HEK293 (cell line): ENCODE measurements around the gene CERKL.

ENCODE experiments used
- CTCF ChIP-seq: fragments of 450-650 bp; formaldehyde crosslinking; IDR thresholded peaks from 2 replicates; pipeline ENCODE4 v1.5.1; 2016; ENCODE audit warnings: missing biosample characterization, missing genetic modification characterization
- PATZ1 ChIP-seq: fragments of 450-650 bp; formaldehyde crosslinking; IDR thresholded peaks from 2 replicates; pipeline ENCODE4 v1.5.1; 2016; ENCODE audit warnings: missing biosample characterization, missing genetic modification characterization
- REST ChIP-seq: fragments of 450-650 bp; formaldehyde crosslinking; IDR thresholded peaks from 2 replicates; pipeline ENCODE4 v1.5.1; 2016; ENCODE audit warnings: missing biosample characterization, missing genetic modification characterization
- TCF7L2 ChIP-seq: IDR thresholded peaks from 2 replicates; pipeline ENCODE4 v1.6.1; 2011; ENCODE audit warnings: low read depth, mild to moderate bottlenecking, inconsistent platforms, low read length, moderate library complexity, borderline replicate concordance
- YY1 ChIP-seq: fragments of 450-650 bp; formaldehyde crosslinking; IDR thresholded peaks from 2 replicates; pipeline ENCODE4 v1.5.1; 2018; ENCODE audit warnings: missing biosample characterization, missing genetic modification characterization
- ZNF324 ChIP-seq: fragments of 450-650 bp; formaldehyde crosslinking; IDR thresholded peaks from 2 replicates; pipeline ENCODE4 v1.5.1; 2016; ENCODE audit warnings: missing biosample characterization, missing genetic modification characterization
- ZNF518A ChIP-seq: fragments of 450-650 bp; formaldehyde crosslinking; conservative IDR thresholded peaks from 2 replicates; pipeline ENCODE4 v1.5.1; 2016; ENCODE audit warnings: low read depth, missing biosample characterization, missing genetic modification characterization
- ZNF548 ChIP-seq: fragments of 450-650 bp; formaldehyde crosslinking; IDR thresholded peaks from 2 replicates; pipeline ENCODE4 v1.5.1; 2016; ENCODE audit warnings: missing biosample characterization, missing genetic modification characterization
- ZNF76 ChIP-seq: fragments of 450-650 bp; formaldehyde crosslinking; IDR thresholded peaks from 2 replicates; pipeline ENCODE4; 2016; ENCODE audit warnings: low read depth, missing biosample characterization, missing genetic modification characterization, borderline replicate concordance
- ZNF792 ChIP-seq: fragments of 450-650 bp; formaldehyde crosslinking; IDR thresholded peaks from 2 replicates; pipeline ENCODE4 v1.5.1; 2016; ENCODE audit warnings: missing biosample characterization, missing genetic modification characterization

GRCh38 chr2:181616715-181617114 lies 40.2 kb downstream of the CERKL start:
- TF ChIP-seq PATZ1 (tag by site-specific recombination) (no peak), REST (no peak), ZNF548 (tag by site-specific recombination) (no peak), CTCF (tag by site-specific recombination) (no peak), ZNF76 (tag by site-specific recombination) (no peak), TCF7L2 (no peak), ZNF518A (tag by site-specific recombination) (no peak), YY1 (no peak), ZNF792 (no peak), ZNF324 (tag by site-specific recombination) (no peak)
